NCI-H510A (cell line): ENCODE measurements around the gene MS4A6E.

Source experiments
- DNase-seq: peaks from one replicate; lab custom pipeline; 2025; lab: John Stamatoyannopoulos, UW

MS4A6E gene

GRCh38 chr11:60376601-60377000, 49.5 kb downstream of the MS4A6E start:
- DNase-seq: no peak

GRCh38 chr11:60377401-60378136, 50.5 kb downstream of the MS4A6E start:
- no peak for DNase-seq

GRCh38 chr11:60378354-60378753, 51.3 kb downstream of the MS4A6E start, which contains the start of gene MS4A7:
Gene MS4A7 (plus strand): TSS chr11:60378532. CDS start chr11:60383142, 4,610 bp downstream.
- no peak for DNase-seq

- DNase-seq: no peak
Measured at GRCh38 chr11:60389279-60389910, 62.3 kb downstream of the MS4A6E start.

- no peak for DNase-seq
Measured at GRCh38 chr11:60390419-60390818, 63.4 kb downstream of the MS4A6E start.
